Endothelial cell (in vitro differentiated cells): ENCODE measurements around the gene PUS7. TPM values are rescaled to one million over a fixed set of nuclear protein-coding genes. Genes with fewer than 3 reads are reported as not detected.
"Not testable (repeated sequence)": the region's sequence is repeated elsewhere in the genome, so short reads cannot be mapped to it uniquely, and the experiment has no call there.

Experiments
- DNase-seq: peaks from one replicate; pipeline ENCODE4 v3.0.0; 2021; ENCODE audit warnings: low spot score
- H3K27ac Mint-ChIP-seq: one replicate; pipeline ENCODE4 v1.8.0; 2021; ENCODE audit warnings: mixed read lengths, inconsistent platforms; ENCODE audit not compliant: unreplicated experiment
- H3K27me3 Mint-ChIP-seq: one replicate; pipeline ENCODE4 v1.8.0; 2021; ENCODE audit warnings: mild to moderate bottlenecking, moderate library complexity, mixed read lengths, inconsistent platforms; ENCODE audit not compliant: unreplicated experiment
- H3K36me3 Mint-ChIP-seq: one replicate; pipeline ENCODE4 v1.8.0; 2021; ENCODE audit warnings: mild to moderate bottlenecking, low read depth, mixed read lengths, inconsistent platforms; ENCODE audit not compliant: unreplicated experiment
- H3K4me1 Mint-ChIP-seq: one replicate; pipeline ENCODE4 v1.8.0; 2021; ENCODE audit warnings: mild to moderate bottlenecking, mixed read lengths, inconsistent platforms; ENCODE audit not compliant: unreplicated experiment
- H3K4me3 Mint-ChIP-seq: one replicate; pipeline ENCODE4 v1.8.0; 2021; ENCODE audit warnings: mild to moderate bottlenecking, mixed read lengths, inconsistent platforms; ENCODE audit not compliant: unreplicated experiment
- H3K9me3 Mint-ChIP-seq: one replicate; pipeline ENCODE4 v1.8.0; 2021; ENCODE audit warnings: mixed read lengths, inconsistent platforms; ENCODE audit not compliant: unreplicated experiment
- total RNA-seq: library from RNA; stranded (reverse); fragmentation: NEBNext Ultra II Directional; extraction: Animal tissue kit (Norgen Biotek cat#: 25700); gene quantifications from one replicate; pipeline ENCODE4 v1.2.1, GENCODE V29; 2021; ENCODE audit not compliant: unreplicated experiment
- TF ChIP-seq, protein P1 (sequence below): fragments of 200-600 bp; sonication (generic); IDR thresholded peaks from one replicate; pipeline ENCODE4 v1.5.0; 2021; ENCODE audit warnings: antibody characterized with exemption; ENCODE audit not compliant: unreplicated experiment

Gene PUS7
- total RNA-seq, 1 donor from 2014 or later, result 14.4 TPM

DNA sequence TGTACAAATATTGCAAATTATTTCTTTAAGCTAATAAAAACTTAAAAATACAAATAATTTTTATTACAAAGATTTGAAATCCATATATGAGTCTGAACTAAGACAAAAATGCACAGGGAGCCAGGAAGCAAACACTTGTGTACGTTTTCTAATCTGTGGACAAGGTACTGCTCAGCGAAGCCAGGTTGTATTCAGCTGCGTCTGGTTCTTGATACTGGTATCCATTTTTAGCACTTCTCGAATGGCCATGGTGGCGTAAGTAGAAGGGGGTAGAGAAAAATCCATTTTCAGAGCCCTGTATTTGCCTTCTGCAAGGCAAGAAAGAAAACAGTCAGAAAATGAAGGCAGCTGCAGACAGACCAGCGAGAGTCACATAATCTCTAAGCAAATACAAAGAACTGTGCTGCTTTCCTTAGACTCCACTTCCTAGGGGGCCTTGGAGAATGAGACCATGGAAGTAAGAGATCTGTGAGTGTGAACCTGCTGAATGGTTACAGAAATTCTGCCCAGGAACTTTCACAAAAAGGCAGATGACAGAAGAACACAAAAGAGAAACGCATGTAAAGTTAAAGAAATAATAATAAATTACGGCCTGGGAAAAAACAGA lies 64.3 kb downstream of the PUS7 start:
- Mint-ChIP-seq H3K9me3 (no peaks in the 10 kb centered on the region), H3K27ac (no peak overlapping the region), H3K36me3 (peaks cover 5% of the 10 kb centered on the region), H3K4me1 (no peaks in the 10 kb centered on the region), H3K4me3 (no peak overlapping the region), H3K27me3 (no peaks in the 10 kb centered on the region)
- DNase-seq, result no peak
- TF ChIP-seq, protein P1, sequence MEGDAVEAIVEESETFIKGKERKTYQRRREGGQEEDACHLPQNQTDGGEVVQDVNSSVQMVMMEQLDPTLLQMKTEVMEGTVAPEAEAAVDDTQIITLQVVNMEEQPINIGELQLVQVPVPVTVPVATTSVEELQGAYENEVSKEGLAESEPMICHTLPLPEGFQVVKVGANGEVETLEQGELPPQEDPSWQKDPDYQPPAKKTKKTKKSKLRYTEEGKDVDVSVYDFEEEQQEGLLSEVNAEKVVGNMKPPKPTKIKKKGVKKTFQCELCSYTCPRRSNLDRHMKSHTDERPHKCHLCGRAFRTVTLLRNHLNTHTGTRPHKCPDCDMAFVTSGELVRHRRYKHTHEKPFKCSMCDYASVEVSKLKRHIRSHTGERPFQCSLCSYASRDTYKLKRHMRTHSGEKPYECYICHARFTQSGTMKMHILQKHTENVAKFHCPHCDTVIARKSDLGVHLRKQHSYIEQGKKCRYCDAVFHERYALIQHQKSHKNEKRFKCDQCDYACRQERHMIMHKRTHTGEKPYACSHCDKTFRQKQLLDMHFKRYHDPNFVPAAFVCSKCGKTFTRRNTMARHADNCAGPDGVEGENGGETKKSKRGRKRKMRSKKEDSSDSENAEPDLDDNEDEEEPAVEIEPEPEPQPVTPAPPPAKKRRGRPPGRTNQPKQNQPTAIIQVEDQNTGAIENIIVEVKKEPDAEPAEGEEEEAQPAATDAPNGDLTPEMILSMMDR, result no peak

- peaks cover 5% of the 10 kb centered on the region for H3K36me3 Mint-ChIP-seq
- TF ChIP-seq, protein P1, result no peak
These were observed 67.2 kb downstream of the PUS7 start for GRCh38 chr7:105454921-105455320.

DNA sequence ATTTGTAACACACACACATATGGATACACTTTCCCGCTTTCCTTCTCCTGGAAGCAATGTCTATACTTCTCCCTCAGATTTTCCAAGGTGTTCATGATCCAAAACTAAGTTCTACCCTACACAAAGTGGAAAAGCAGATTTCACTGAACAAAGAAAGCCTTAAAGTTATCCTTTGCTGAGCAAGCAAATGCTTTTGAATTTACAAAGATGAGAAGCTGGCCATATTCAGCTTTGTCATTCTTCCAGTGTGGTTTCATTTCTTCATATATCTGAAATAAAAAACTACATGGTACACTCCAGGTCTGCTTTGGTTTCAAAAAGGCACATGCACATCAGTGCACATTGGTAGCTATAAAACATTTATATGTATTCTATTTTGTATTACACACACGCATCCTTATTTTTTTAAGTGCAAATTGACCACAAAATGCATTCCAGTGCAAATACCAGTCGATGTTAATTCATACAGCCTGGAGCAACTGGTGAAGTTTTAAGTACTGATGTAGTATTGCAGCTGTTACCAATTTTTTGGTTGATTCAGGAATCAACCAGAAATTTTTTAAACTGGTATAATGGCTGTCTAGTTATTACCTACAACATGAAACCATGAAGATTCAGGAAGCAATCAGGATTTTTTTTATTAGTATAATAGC lies 67.8 kb downstream of the PUS7 start:
- TF ChIP-seq, protein P1, result no peak
- no peaks in the 10 kb centered on the region for H3K9me3 Mint-ChIP-seq
- peaks cover 5% of the 10 kb centered on the region for H3K36me3 Mint-ChIP-seq
- no peak overlapping the region for H3K27ac Mint-ChIP-seq
- no peaks in the 10 kb centered on the region for H3K4me1 Mint-ChIP-seq
- no peak for DNase-seq
- H3K27me3 Mint-ChIP-seq, result peaks cover 2% of the 10 kb centered on the region
- H3K4me3 Mint-ChIP-seq, result no peak overlapping the region

More at GRCh38 chr7:105454921-105455320, 67.2 kb downstream of the PUS7 start:
- no peak for DNase-seq
- Mint-ChIP-seq H3K27ac (no peak overlapping the region), H3K4me3 (no peak overlapping the region), H3K9me3 (no peaks in the 10 kb centered on the region), H3K27me3 (peaks cover 2% of the 10 kb centered on the region), H3K4me1 (no peaks in the 10 kb centered on the region)

GRCh38 chr7:105452085-105452484 lies 70.0 kb downstream of the PUS7 start:
- no peaks in the 10 kb centered on the region for H3K36me3 Mint-ChIP-seq
- no peak for DNase-seq
- no peaks in the 10 kb centered on the region for H3K4me1 Mint-ChIP-seq
- TF ChIP-seq, protein P1, result no peak
- peaks cover 2% of the 10 kb centered on the region for H3K27me3 Mint-ChIP-seq
- H3K9me3 Mint-ChIP-seq, result no peaks in the 10 kb centered on the region
- H3K4me3 Mint-ChIP-seq, result no peak overlapping the region
- no peak overlapping the region for H3K27ac Mint-ChIP-seq

DNA sequence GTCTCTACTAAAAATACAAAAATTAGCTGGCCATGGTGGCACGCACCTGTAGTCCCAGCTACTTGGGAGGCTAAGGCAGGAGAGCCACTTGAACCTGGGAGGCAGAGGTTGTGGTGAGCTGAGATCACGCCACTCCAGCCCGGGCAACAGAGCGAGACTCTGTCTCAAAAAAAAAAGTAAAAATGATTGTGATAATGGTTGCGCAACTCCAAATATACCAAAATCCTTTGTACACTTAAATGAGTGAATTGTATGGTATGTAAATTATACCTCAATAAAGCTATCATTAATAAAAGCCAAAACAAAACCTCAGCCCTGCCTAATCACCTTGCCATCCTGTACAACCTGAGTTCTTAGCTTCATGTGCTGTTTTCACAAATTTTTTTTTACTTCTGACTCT lies 71.2 kb downstream of the PUS7 start:
- not testable (repeated sequence) for H3K4me1 Mint-ChIP-seq, H3K27ac Mint-ChIP-seq, H3K9me3 Mint-ChIP-seq, H3K36me3 Mint-ChIP-seq, H3K4me3 Mint-ChIP-seq, DNase-seq, H3K27me3 Mint-ChIP-seq
